Measurements from ENCODE around the gene ZNF557.

ZNF557 gene

DNA sequence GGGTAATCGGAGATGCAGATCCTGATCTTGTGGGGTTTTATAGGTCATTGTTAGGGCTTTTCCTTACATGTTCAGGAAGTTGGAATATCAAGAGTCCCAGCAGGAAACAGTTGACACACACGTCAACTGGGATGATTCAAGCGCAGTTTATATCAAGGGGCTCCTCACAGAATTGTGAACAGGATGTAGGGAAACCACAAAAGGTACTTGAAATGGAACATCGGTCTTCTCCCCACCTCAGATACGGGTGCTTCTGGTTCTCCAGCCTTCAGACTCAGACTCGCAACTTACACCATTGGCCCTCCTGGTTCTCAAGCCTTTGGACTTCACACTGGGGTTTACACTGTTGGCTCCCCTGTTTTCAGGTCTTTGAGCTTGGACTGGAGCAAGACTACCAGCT, 19.5 kb downstream of the ZNF557 start:
- H3K27me3 ChIP-seq: no peaks in the 10 kb centered on the region
- TF ChIP-seq, protein P1, sequence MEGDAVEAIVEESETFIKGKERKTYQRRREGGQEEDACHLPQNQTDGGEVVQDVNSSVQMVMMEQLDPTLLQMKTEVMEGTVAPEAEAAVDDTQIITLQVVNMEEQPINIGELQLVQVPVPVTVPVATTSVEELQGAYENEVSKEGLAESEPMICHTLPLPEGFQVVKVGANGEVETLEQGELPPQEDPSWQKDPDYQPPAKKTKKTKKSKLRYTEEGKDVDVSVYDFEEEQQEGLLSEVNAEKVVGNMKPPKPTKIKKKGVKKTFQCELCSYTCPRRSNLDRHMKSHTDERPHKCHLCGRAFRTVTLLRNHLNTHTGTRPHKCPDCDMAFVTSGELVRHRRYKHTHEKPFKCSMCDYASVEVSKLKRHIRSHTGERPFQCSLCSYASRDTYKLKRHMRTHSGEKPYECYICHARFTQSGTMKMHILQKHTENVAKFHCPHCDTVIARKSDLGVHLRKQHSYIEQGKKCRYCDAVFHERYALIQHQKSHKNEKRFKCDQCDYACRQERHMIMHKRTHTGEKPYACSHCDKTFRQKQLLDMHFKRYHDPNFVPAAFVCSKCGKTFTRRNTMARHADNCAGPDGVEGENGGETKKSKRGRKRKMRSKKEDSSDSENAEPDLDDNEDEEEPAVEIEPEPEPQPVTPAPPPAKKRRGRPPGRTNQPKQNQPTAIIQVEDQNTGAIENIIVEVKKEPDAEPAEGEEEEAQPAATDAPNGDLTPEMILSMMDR (IDR thresholded peaks at IDR 0.05; ENCODE audit: low read depth, low read length): no peak
- H3K4me3 ChIP-seq (ENCODE audit: low read depth, low read length): no peak overlapping the region
- H3K9me3 ChIP-seq: peaks cover 1% of the 10 kb centered on the region; the same call in 1 of the 2 replicates
- DNase-seq: no peak
- no peaks in the 10 kb centered on the region for H3K4me1 ChIP-seq
- H3K36me3 ChIP-seq: peaks cover 9% of the 10 kb centered on the region

DNA sequence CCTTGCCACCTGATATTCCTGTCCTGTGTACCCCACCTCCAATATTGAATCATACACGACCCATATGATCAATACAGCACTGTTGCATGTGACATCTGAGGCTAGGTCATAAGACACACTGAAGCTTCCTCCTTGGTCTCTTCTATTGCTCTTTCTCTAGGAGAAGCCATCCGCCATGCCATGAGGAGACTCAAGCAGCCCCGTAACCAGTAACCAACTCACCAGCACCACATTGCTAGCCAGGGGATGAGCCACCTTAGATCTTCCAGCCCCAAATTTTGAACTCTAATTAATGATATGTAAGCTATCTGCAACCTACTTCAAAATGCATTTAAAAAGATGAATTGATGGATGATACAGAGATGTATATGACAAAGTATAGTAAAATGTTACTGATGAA, 28.6 kb downstream of the ZNF557 start:
- H3K27me3 ChIP-seq: no peaks in the 10 kb centered on the region
- no peaks in the 10 kb centered on the region for H3K36me3 ChIP-seq
- no peaks in the 10 kb centered on the region for H3K4me1 ChIP-seq
- TF ChIP-seq, protein P1 (IDR thresholded peaks at IDR 0.05; ENCODE audit: low read depth, low read length): no peak
- no peaks in the 10 kb centered on the region for H3K9me3 ChIP-seq
- peak overlapping the region; percentile 68 for H3K4me3 ChIP-seq (ENCODE audit: low read depth, low read length)
- DNase-seq: no peak

DNA sequence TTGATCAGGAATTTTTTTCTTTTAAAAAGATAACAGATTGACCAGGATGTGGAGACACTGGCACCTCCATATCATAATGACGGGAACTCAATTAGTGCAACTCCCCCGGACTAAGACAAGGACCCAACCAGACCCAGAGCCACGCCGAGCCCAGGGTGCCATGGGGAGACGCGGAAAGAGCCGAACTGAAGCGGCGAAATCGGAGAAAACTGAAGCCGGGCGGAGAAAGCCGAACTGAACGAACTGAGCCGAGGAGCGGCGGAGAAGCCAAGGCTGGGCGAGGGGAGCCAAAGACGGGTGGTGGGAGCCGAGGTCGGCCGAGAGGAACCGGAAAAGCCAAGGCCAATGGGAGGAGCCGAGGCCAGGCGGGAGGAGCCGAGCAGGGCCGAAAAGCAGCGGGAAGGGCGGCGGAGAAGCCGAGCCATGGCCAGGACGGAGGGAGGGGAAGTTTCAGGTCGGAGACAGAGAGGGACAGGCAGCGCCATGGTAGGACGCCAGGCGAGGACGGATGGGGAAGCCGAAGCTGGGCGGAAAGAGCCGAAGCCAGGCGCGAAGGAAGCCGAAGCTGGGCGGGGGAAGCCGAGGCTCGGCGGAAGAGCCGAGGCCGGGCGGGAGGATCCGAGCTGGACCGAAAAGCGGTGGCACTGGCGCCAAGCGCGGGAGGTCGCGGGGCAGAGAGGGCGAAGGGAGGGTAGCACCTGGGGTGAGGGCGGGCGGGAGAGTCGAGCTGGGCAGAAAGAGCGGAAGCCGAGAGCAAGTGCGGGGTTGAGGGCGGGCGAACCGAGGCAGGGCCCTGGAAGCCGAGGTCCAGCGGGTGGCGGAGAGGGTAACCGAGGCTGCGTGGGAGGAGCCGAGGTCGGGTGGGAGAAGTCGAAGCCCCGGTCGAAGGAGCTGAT, 29.4 kb downstream of the ZNF557 start:
- TF ChIP-seq, protein P1 (IDR thresholded peaks at IDR 0.05; ENCODE audit: low read depth, low read length): no peak

DNA sequence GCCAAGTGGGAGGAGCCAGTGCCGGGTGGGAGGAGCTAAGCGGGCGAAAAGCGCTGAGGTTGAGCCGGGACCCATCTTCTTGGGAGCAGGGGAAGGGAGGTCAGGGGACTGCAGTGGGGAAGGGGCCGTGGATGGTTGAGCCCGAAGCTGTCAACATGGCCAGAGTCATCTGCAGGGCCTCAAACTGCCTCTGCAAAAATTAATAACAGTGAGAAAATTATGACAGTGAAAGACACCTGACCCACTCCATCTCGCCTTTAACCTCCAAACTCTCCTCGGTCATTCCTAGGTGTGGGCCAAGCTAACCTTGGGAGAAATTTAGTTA, 30.1 kb downstream of the ZNF557 start:
- Histone ChIP-seq H3K9me3 (no peaks in the 10 kb centered on the region), H3K27me3 (no peaks in the 10 kb centered on the region), H3K4me1 (no peaks in the 10 kb centered on the region), H3K4me3 (ENCODE audit: low read depth, low read length) (peak overlapping the region; percentile 68), H3K36me3 (no peaks in the 10 kb centered on the region)
- DNase-seq: no peak
- TF ChIP-seq, protein P1 (IDR thresholded peaks at IDR 0.05; ENCODE audit: low read depth, low read length): no peak

More for the DNA sequence above, 29.4 kb downstream of the ZNF557 start:
- peak; percentile 92 for DNase-seq
- no peaks in the 10 kb centered on the region for H3K9me3 ChIP-seq
- H3K4me1 ChIP-seq: no peaks in the 10 kb centered on the region
- H3K36me3 ChIP-seq: no peaks in the 10 kb centered on the region
- H3K27me3 ChIP-seq: no peaks in the 10 kb centered on the region
- peak overlapping the region; percentile 68 for H3K4me3 ChIP-seq (ENCODE audit: low read depth, low read length)

DNA sequence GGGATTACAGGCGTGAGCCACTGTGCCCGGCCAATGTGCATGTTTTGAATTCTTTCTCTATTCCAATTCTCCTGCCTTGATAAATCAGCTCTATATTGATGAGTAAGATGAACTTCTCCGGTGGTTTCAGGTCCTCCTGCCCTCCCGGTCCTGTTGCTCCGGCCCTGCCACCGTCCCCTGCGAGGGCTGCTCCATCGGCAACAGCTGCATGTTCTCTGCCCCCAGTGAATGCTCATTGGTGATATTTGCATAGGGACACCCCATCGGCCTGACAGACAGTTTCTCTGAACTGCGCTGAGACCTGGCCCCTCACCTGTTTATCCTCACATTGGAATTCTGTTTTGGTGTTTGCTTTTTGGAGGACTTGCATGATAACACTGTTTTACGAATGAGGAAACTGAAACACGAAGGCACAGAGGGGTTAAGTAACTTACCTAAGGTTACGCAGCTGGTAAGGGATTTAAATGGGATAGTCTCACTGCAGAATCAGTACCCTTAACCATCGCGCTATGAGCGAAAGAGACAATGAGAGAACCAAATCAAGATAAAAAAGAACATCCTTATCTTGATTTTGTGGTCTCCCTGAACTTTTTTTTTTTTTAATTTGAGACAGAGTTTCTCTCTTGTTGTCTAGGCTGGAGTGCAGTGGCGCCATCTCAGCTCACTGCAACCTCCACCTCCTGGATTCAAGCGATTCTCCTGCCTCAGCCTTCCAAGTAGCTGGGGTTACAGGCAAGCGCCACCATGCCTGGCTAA, 32.2 kb downstream of the ZNF557 start:
- H3K4me3 ChIP-seq (ENCODE audit: low read depth, low read length): no peak overlapping the region
- DNase-seq: no peak
- no peaks in the 10 kb centered on the region for H3K4me1 ChIP-seq
- no peaks in the 10 kb centered on the region for H3K36me3 ChIP-seq
- H3K27me3 ChIP-seq: no peaks in the 10 kb centered on the region
- H3K9me3 ChIP-seq: no peaks in the 10 kb centered on the region
- TF ChIP-seq, protein P1 (IDR thresholded peaks at IDR 0.05; ENCODE audit: low read depth, low read length): no peak

Measured in BE2C (cell line).